Keratinocyte (primary cell): ENCODE data around the gene DIPK1A. TPM values are rescaled to one million over a fixed set of nuclear protein-coding genes. Genes with fewer than 3 reads are reported as not detected.

Source experiments
- DNase-seq: peaks from one replicate; pipeline ENCODE4 v3.0.0-alpha.2; 2011; ENCODE audit warnings: low read depth, missing footprints, low spot score
- FAIRE-seq: peaks from 2 replicates; lab custom pipeline; 2011; peaks lifted over from hg19 to GRCh38; lab: Jason Lieb, UNC
- H2AFZ ChIP-seq: 2 replicates; pipeline ENCODE4 v1.6.0; 2012; ENCODE audit warnings: low read length, control low read depth, inconsistent platforms; ENCODE audit not compliant: control insufficient read depth
- H3K27ac ChIP-seq: 2 replicates; pipeline ENCODE4 v1.5.1; 2011; ENCODE audit warnings: low read length; ENCODE audit not compliant: control insufficient read depth, insufficient read depth
- H3K27me3 ChIP-seq: 3 replicates; pipeline ENCODE4 v1.6.0; 2011; ENCODE audit warnings: low read length; ENCODE audit not compliant: control insufficient read depth, insufficient read depth; ENCODE audit errors: extremely low read depth
- H3K36me3 ChIP-seq, 2 experiments: 2 replicates in 1 of 2; 3 replicates in 1 of 2; pipeline ENCODE4 v1.5.1; 2011; ENCODE audit warnings: low read length in 2 of 2, mild to moderate bottlenecking in 1 of 2; ENCODE audit not compliant: control insufficient read depth in 2 of 2, insufficient read depth in 2 of 2; ENCODE audit errors: extremely low read depth in 1 of 2
- H3K4me1 ChIP-seq: 3 replicates; pipeline ENCODE4 v1.5.1; 2011; ENCODE audit warnings: low read length; ENCODE audit not compliant: control insufficient read depth, insufficient read depth; ENCODE audit errors: extremely low read depth
- H3K4me2 ChIP-seq: 3 replicates; pipeline ENCODE4 v1.6.0; 2011; ENCODE audit warnings: low read depth, low read length; ENCODE audit not compliant: control insufficient read depth, insufficient read depth; ENCODE audit errors: extremely low read depth
- H3K4me3 ChIP-seq, 3 experiments: fragments of 200-600 bp in 1 of 3; sonication (generic) in 1 of 3; 2 replicates in 2 of 3; 3 replicates in 1 of 3; pipeline ENCODE4 v1.5.1; 2011 to 2016; ENCODE audit warnings: low read length in 3 of 3, mild to moderate bottlenecking in 3 of 3, control low read depth in 2 of 3, inconsistent platforms in 1 of 3, low read depth in 1 of 3, mixed read lengths in 1 of 3, mixed run types in 1 of 3, moderate library complexity in 1 of 3; ENCODE audit not compliant: control insufficient read depth in 2 of 3, insufficient read depth in 2 of 3; ENCODE audit errors: extremely low read depth in 1 of 3
- H3K79me2 ChIP-seq: 2 replicates; pipeline ENCODE4 v1.6.0; 2012; ENCODE audit warnings: low read length; ENCODE audit not compliant: control insufficient read depth, insufficient read depth
- H3K9ac ChIP-seq: 3 replicates; pipeline ENCODE4 v1.6.0; 2011; ENCODE audit warnings: low read length; ENCODE audit not compliant: control insufficient read depth, insufficient read depth; ENCODE audit errors: extremely low read depth
- H3K9me1 ChIP-seq: 3 replicates; pipeline ENCODE4 v1.6.0; 2011; ENCODE audit warnings: low read length; ENCODE audit not compliant: control insufficient read depth, insufficient read depth; ENCODE audit errors: extremely low read depth
- H3K9me3 ChIP-seq: 2 replicates; pipeline ENCODE4 v1.5.1; 2012; ENCODE audit warnings: low read depth, low read length; ENCODE audit not compliant: control insufficient read depth
- H4K20me1 ChIP-seq: 3 replicates; pipeline ENCODE4 v1.6.0; 2011; ENCODE audit warnings: low read length; ENCODE audit not compliant: control insufficient read depth, insufficient read depth; ENCODE audit errors: extremely low read depth
- CTCF ChIP-seq, 3 experiments: IDR thresholded peaks in 1 of 3; conservative IDR thresholded peaks in 1 of 3; optimal IDR thresholded peaks in 1 of 3; 2 replicates in 2 of 3; 3 replicates in 1 of 3; pipeline versions ENCODE3 to v1.5.1; 2011; ENCODE audit warnings: low read length in 3 of 3, mild to moderate bottlenecking in 3 of 3, moderate library complexity in 2 of 3, control low read depth in 1 of 3, inconsistent platforms in 1 of 3; ENCODE audit not compliant: insufficient read depth in 2 of 3; ENCODE audit errors: extremely low read depth in 1 of 3
- EZH2 ChIP-seq: IDR thresholded peaks from one replicate; pipeline ENCODE4 v1.6.1; 2012; ENCODE audit warnings: inconsistent platforms, mild to moderate bottlenecking, low read length, moderate library complexity
- dilution Hi-C: fragments of 300-500 bp; cut with MboI; formaldehyde crosslinking; loops from one replicate; pipeline ENCODE4 v1.7.0; 2020; ENCODE audit warnings: low sequenced_read_pairs; ENCODE audit not compliant: extremely low pct_ligation_motif_present
- polyA plus RNA-seq, 5 experiments: library from polyadenylated mRNA; depleted of rRNA in 3 of 5; stranded (reverse) in 3 of 5; stranded (forward) in 1 of 5; unstranded in 1 of 5; fragments of >200 nt; gene quantifications; 1 replicate in 1 of 5; 2 replicates in 3 of 5; 3 replicates in 1 of 5; pipeline versions ENCODE4 v1.2.1 to v1.2.3, GENCODE V29; 2011 to 2012; ENCODE audit warnings: missing spikeins in 2 of 5, low read depth in 1 of 5, low replicate concordance in 1 of 5
- small RNA-seq, 3 experiments: library from RNA; depleted of rRNA; stranded (forward); fragments of <200 nt; gene quantifications; one replicate each; pipeline ENCODE3, GENCODE V24; 2012; ENCODE audit warnings: low read depth in 3 of 3, low replicate concordance in 1 of 3; ENCODE audit not compliant: insufficient read length in 3 of 3

DIPK1A gene
- polyA plus RNA-seq, 1 donor (not counting 4 experiments of a cell fraction or from before 2014, with no cell fraction given) = 22.0 TPM

- H3K36me3 ChIP-seq = no peaks in the 10 kb centered on the region
- peaks cover 7% of the 10 kb centered on the region for H3K4me1 ChIP-seq
- no peak overlapping the region for H3K4me3 ChIP-seq
- H4K20me1 ChIP-seq = no peaks in the 10 kb centered on the region
- H3K27me3 ChIP-seq = no peaks in the 10 kb centered on the region
- FAIRE-seq = peak; percentile 36
- no peak overlapping the region for H3K9ac ChIP-seq
- no peaks in the 10 kb centered on the region for H3K79me2 ChIP-seq
- no peak overlapping the region for H2AFZ ChIP-seq
- TF ChIP-seq EZH2 = no peak
- no peak for TF ChIP-seq CTCF (optimal IDR thresholded peaks at IDR 0.05 in 1 of 3, IDR thresholded peaks at IDR 0.05 in 1 of 3, conservative IDR thresholded peaks at IDR 0.05 in 1 of 3; ENCODE audit: extremely low read depth in 1 of 3, insufficient read depth in 2 of 3, low read length in 3 of 3)
- no peak for DNase-seq
- dilution Hi-C loops = no loop called here
- no peaks in the 10 kb centered on the region for H3K9me1 ChIP-seq
- no peak overlapping the region for H3K27ac ChIP-seq
- no peak overlapping the region for H3K4me2 ChIP-seq
- H3K9me3 ChIP-seq = no peaks in the 10 kb centered on the region
These were observed 168.9 kb downstream of the DIPK1A start for GRCh38 chr1:92792340-92792782.

Small RNA genes lying within 50 kb of the gene (small RNA-seq; reads per million reads assigned to genes)
- gene RF00432 (0 reads per million in 3 experiments), gene RN7SL692P (0 to 0.33 (median 0) reads per million in 3 experiments), gene RNU6-210P (0 reads per million in 3 experiments), gene RNU6-970P (0 reads per million in 3 experiments), gene SNORA66 (8.8 to 464 (median 25.0) reads per million in 3 experiments), gene SNORD21 (0 reads per million in 3 experiments)

Other genes starting within 250 kb of the DIPK1A start
- 11.2 to 25.4 TPM (median 23.2 TPM) in 3 replicates for gene EVI5, start 176.4 kb downstream of the DIPK1A start, polyA plus RNA-seq
- gene RPL5, start 129.4 kb downstream of the DIPK1A start, polyA plus RNA-seq = 1,742 to 2,236 TPM (median 1,934 TPM) in 3 replicates
- 15.9 to 24.8 TPM (median 19.6 TPM) in 3 replicates for gene MTF2, start 117.8 kb upstream of the DIPK1A start, polyA plus RNA-seq
- gene TMED5, start 219.0 kb upstream of the DIPK1A start, polyA plus RNA-seq = 34.5 to 55.4 TPM (median 35.2 TPM) in 3 replicates
- 2.8 to 6.0 TPM (median 3.5 TPM) in 3 replicates for gene CCDC18, start 219.3 kb upstream of the DIPK1A start, polyA plus RNA-seq